GM19463 (cell line): ENCODE data around the gene FHOD3.
A peak's percentile ranks its signal among the peaks of the same experiment; 100 is the strongest.

Experiments used
- ATAC-seq: cut with Tn5 transposase; IDR thresholded peaks from one replicate; pipeline ENCODE4 v1.9.1; 2021; ENCODE audit warnings: mild to moderate bottlenecking, moderate library complexity; ENCODE audit not compliant: unreplicated experiment

The FHOD3 gene

GRCh38 chr18:36613810-36614209 is 316.3 kb downstream of the FHOD3 start:
- no peak for ATAC-seq

GRCh38 chr18:36620788-36621187 is 323.3 kb downstream of the FHOD3 start:
- no peak for ATAC-seq

GRCh38 chr18:36622610-36623009 is 325.1 kb downstream of the FHOD3 start:
- ATAC-seq: no peak

- no peak for ATAC-seq
These were observed 325.6 kb downstream of the FHOD3 start for GRCh38 chr18:36623091-36623490.

- no peak for ATAC-seq
These were observed 326.2 kb downstream of the FHOD3 start for GRCh38 chr18:36623681-36624190.

- no peak for ATAC-seq
These were observed 327.1 kb downstream of the FHOD3 start for GRCh38 chr18:36624451-36625167.

- no peak for ATAC-seq
These were observed 327.9 kb downstream of the FHOD3 start for GRCh38 chr18:36625386-36625785.

GRCh38 chr18:36627637-36628036 is 330.1 kb downstream of the FHOD3 start:
- no peak for ATAC-seq

- no peak for ATAC-seq
These were observed 331.1 kb downstream of the FHOD3 start for GRCh38 chr18:36628435-36629137.

- no peak for ATAC-seq
These were observed 331.6 kb downstream of the FHOD3 start for GRCh38 chr18:36629138-36629530.

- no peak for ATAC-seq
These were observed 332.3 kb downstream of the FHOD3 start for GRCh38 chr18:36629836-36630235.

- ATAC-seq: no peak
These were observed 333.4 kb downstream of the FHOD3 start for GRCh38 chr18:36630917-36631316.

GRCh38 chr18:36633961-36634412 is 336.5 kb downstream of the FHOD3 start:
- ATAC-seq: peak; percentile 28

- no peak for ATAC-seq
These were observed 337.2 kb downstream of the FHOD3 start for GRCh38 chr18:36634573-36635216.

- ATAC-seq: peak; percentile 29
These were observed 338.0 kb downstream of the FHOD3 start for GRCh38 chr18:36635414-36636096.

- no peak for ATAC-seq
These were observed 338.8 kb downstream of the FHOD3 start for GRCh38 chr18:36636237-36636817.

GRCh38 chr18:36638224-36638623 is 340.7 kb downstream of the FHOD3 start:
- ATAC-seq: peak; percentile 83

- no peak for ATAC-seq
These were observed 342.8 kb downstream of the FHOD3 start for GRCh38 chr18:36640021-36640952.

- ATAC-seq: no peak
These were observed 345.5 kb downstream of the FHOD3 start for GRCh38 chr18:36643061-36643460.

- no peak for ATAC-seq
These were observed 351.3 kb downstream of the FHOD3 start for GRCh38 chr18:36648803-36649202.
